GM23338 (cell line): Measurements from ENCODE around the gene DDX23. TPM values are rescaled to one million over a fixed set of nuclear protein-coding genes. Genes with fewer than 3 reads are reported as not detected.
A peak's percentile ranks its signal among the peaks of the same experiment; 100 is the strongest.

Experiments used
- ATAC-seq: fragments of 200-7000 bp; cut with Tn5 transposase; 3 replicates; pipeline ENCODE4 v1.9.1; 2020
- DNase-seq: peaks from one replicate; pipeline ENCODE4 v3.0.0-alpha.2; 2015; ENCODE audit warnings: low spot score
- H2AFZ ChIP-seq: fragments of 200-600 bp; sonication (generic); 2 replicates; pipeline ENCODE4 v1.8.0; 2016; ENCODE audit warnings: antibody characterized with exemption, mild to moderate bottlenecking, moderate library complexity
- H3F3A ChIP-seq: fragments of 200-600 bp; sonication (generic); replicated peaks from 2 replicates; pipeline ENCODE4 v1.8.0; 2017; ENCODE audit warnings: antibody characterized with exemption, mixed run types, low read depth
- H3K27ac ChIP-seq: fragments of 200-600 bp; sonication (generic); 2 replicates; pipeline ENCODE4 v1.6.1; 2016; ENCODE audit warnings: low read depth
- H3K27me3 ChIP-seq: fragments of 200-600 bp; sonication (generic); 2 replicates; pipeline ENCODE4 v1.8.0; 2016; ENCODE audit warnings: mild to moderate bottlenecking, mixed run types, moderate library complexity; ENCODE audit not compliant: insufficient read depth
- H3K36me3 ChIP-seq: fragments of 200-600 bp; sonication (generic); 2 replicates; pipeline ENCODE4 v1.8.0; 2016; ENCODE audit warnings: mild to moderate bottlenecking; ENCODE audit not compliant: insufficient read depth
- H3K4me1 ChIP-seq: fragments of 200-600 bp; sonication (generic); 2 replicates; pipeline ENCODE4 v1.8.0; 2016; ENCODE audit warnings: mild to moderate bottlenecking, moderate library complexity; ENCODE audit not compliant: insufficient read depth
- H3K4me2 ChIP-seq: fragments of 200-600 bp; sonication (generic); 2 replicates; pipeline ENCODE4 v1.7.1; 2017; ENCODE audit warnings: mixed run types
- H3K4me3 ChIP-seq: fragments of 200-600 bp; sonication (generic); 2 replicates; pipeline ENCODE4 v1.6.1; 2016; ENCODE audit warnings: mixed run types
- H3K79me2 ChIP-seq: fragments of 200-600 bp; sonication (generic); replicated peaks from 2 replicates; pipeline ENCODE4 v1.8.0; 2017; ENCODE audit warnings: mild to moderate bottlenecking; ENCODE audit not compliant: insufficient read depth
- H3K9me2 ChIP-seq: fragments of 200-600 bp; sonication (generic); 2 replicates; pipeline ENCODE4 v1.8.0; 2017; ENCODE audit not compliant: insufficient read depth
- H4K20me1 ChIP-seq: fragments of 200-600 bp; sonication (generic); replicated peaks from 2 replicates; pipeline ENCODE4 v1.8.0; 2017; ENCODE audit warnings: mild to moderate bottlenecking; ENCODE audit not compliant: insufficient read depth
- H3K27ac Mint-ChIP-seq: 2 replicates; pipeline ENCODE4 v1.8.0; 2020; ENCODE audit warnings: inconsistent platforms, mild to moderate bottlenecking, moderate library complexity, mixed read lengths
- H3K27me3 Mint-ChIP-seq: 3 replicates; pipeline ENCODE4 v1.8.0; 2022; ENCODE audit warnings: low read depth, mild to moderate bottlenecking, moderate library complexity, mixed read lengths, inconsistent platforms; ENCODE audit not compliant: insufficient read depth, poor library complexity
- H3K36me3 Mint-ChIP-seq: 3 replicates; pipeline ENCODE4 v1.8.0; 2021; ENCODE audit warnings: low read depth, mild to moderate bottlenecking, inconsistent platforms, moderate library complexity, mixed read lengths
- H3K4me1 Mint-ChIP-seq: 3 replicates; pipeline ENCODE4 v1.8.0; 2020; ENCODE audit warnings: mild to moderate bottlenecking, inconsistent platforms, mixed read lengths
- H3K4me3 Mint-ChIP-seq: 3 replicates; pipeline ENCODE4 v1.8.0; 2021; ENCODE audit warnings: moderate library complexity, mild to moderate bottlenecking, inconsistent platforms, mixed read lengths
- H3K9me3 Mint-ChIP-seq: 3 replicates; pipeline ENCODE4 v1.8.0; 2020; ENCODE audit warnings: moderate library complexity, mild to moderate bottlenecking, inconsistent platforms, mixed read lengths
- EZH2 ChIP-seq: fragments of 200-600 bp; sonication (generic); IDR thresholded peaks from one replicate; pipeline ENCODE4 v1.8.0; 2017; ENCODE audit warnings: antibody characterized with exemption, mild to moderate bottlenecking, low read depth; ENCODE audit not compliant: unreplicated experiment
- JUNB ChIP-seq: IDR thresholded peaks from one replicate; pipeline ENCODE4 v1.6.1; 2016; ENCODE audit warnings: antibody characterized with exemption; ENCODE audit not compliant: unreplicated experiment
- NANOG ChIP-seq: IDR thresholded peaks from 2 replicates; pipeline ENCODE4 v1.6.1; 2016; ENCODE audit warnings: antibody characterized with exemption, borderline replicate concordance
- POLR2AphosphoS5 ChIP-seq: IDR thresholded peaks from 2 replicates; pipeline ENCODE4 v1.6.1; 2016; ENCODE audit warnings: antibody characterized with exemption, low read depth
- STAT1 ChIP-seq: IDR thresholded peaks from one replicate; pipeline ENCODE4 v1.6.1; 2016; ENCODE audit warnings: antibody characterized with exemption; ENCODE audit not compliant: unreplicated experiment
- ZNF114 ChIP-seq: fragments of 250-450 bp; sonication (Bioruptor Pico); IDR thresholded peaks from 2 replicates; pipeline ENCODE4 v1.5.0; 2020; ENCODE audit warnings: mild to moderate bottlenecking, moderate library complexity
- ZNF331 ChIP-seq: fragments of 250-450 bp; sonication (Bioruptor Pico); IDR thresholded peaks from 2 replicates; pipeline ENCODE4 v1.5.0; 2020; ENCODE audit warnings: low read depth, mild to moderate bottlenecking, moderate library complexity
- ZNF462 ChIP-seq: fragments of 250-450 bp; sonication (Bioruptor Pico); IDR thresholded peaks from 2 replicates; pipeline ENCODE4 v1.5.0; 2020; ENCODE audit warnings: mild to moderate bottlenecking, moderate library complexity
- polyA plus RNA-seq: library from polyadenylated mRNA; unstranded; fragments of >200 nt; fragmentation: Nextera tagmentation; extraction: Ambion mirVana; gene quantifications from 2 replicates; pipeline ENCODE4 v1.2.1, GENCODE V29; 2016
- total RNA-seq: library from RNA; depleted of rRNA; stranded (reverse); fragments of >200 nt; shearing (Covaris generic); gene quantifications from 2 replicates; pipeline ENCODE4 v1.2.3, GENCODE V29; 2014
- TF ChIP-seq, protein P1 (sequence below): IDR thresholded peaks from 2 replicates; pipeline ENCODE4 v1.6.1; 2016; ENCODE audit warnings: antibody characterized with exemption

The DDX23 gene
- total and polyA plus RNA-seq, 2 experiments from 2014 or later, result 31.7 to 78.5 TPM

DNA sequence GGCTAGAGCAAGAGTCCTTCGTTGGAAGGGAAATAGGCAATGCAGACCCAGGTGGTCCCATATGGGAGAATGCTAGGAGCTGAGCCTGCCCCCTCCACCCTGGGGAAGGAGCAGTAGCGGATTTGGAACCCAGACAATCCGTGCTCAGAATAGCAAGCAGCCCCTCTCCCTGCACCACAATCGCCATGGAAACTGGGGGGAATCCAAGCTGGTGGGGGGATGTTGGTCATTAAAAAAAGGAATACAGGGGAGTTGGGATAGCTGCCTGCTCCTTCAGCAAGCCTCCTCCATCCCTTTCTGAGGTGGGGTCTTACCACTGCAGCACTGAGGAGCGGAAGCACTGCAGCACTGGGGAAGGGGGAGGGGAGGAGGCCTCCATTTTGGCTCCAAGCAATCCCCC lies 10.8 kb upstream of the DDX23 start:
- Mint-ChIP-seq H3K4me3 (peak overlapping the region; percentile 25; the same call in 2 of the 3 replicates), H3K27ac (no peak overlapping the region), H3K36me3 (peaks cover 46% of the 10 kb centered on the region), H3K27me3 (peaks cover 16% of the 10 kb centered on the region), H3K4me1 (peaks cover 32% of the 10 kb centered on the region), H3K9me3 (no peaks in the 10 kb centered on the region)
- 0 out of 2 replicates have a peak, but pooled peaks cover 3% of the 10 kb centered on the region for H3F3A ChIP-seq
- TF ChIP-seq ZNF114 (CRISPR knock-in tag), result no peak
- no peak for TF ChIP-seq STAT1
- TF ChIP-seq NANOG, result no peak
- no peak for TF ChIP-seq ZNF462
- TF ChIP-seq ZNF331 (CRISPR knock-in tag), result no peak
- TF ChIP-seq EZH2, result no peak
- peaks cover 27% of the 10 kb centered on the region for H3K4me1 ChIP-seq
- peaks cover 13% of the 10 kb centered on the region for H3K79me2 ChIP-seq
- H3K36me3 ChIP-seq, result peaks cover 10% of the 10 kb centered on the region
- peaks cover 19% of the 10 kb centered on the region for H4K20me1 ChIP-seq
- no peak for DNase-seq
- no peak overlapping the region for H3K27ac ChIP-seq
- peak overlapping the region; percentile 89; the same call in 1 of the 2 replicates for H3K4me3 ChIP-seq
- H3K27me3 ChIP-seq, result no peaks in the 10 kb centered on the region
- ATAC-seq, result no peak
- no peaks in the 10 kb centered on the region for H3K9me2 ChIP-seq
- H2AFZ ChIP-seq, result no peak overlapping the region
- H3K4me2 ChIP-seq, result peak overlapping the region; percentile 98

GRCh38 chr12:48861111-48861510 lies 9.1 kb upstream of the DDX23 start:
- Histone ChIP-seq H3K36me3 (peaks cover 10% of the 10 kb centered on the region), H3K27ac (no peak overlapping the region), H3K4me3 (no peak overlapping the region), H3K79me2 (peaks cover 13% of the 10 kb centered on the region), H3K4me2 (no peak overlapping the region), H4K20me1 (peaks cover 19% of the 10 kb centered on the region), H3F3A (0 out of 2 replicates have a peak, but pooled peaks cover 3% of the 10 kb centered on the region), H3K9me2 (no peaks in the 10 kb centered on the region), H3K4me1 (peaks cover 23% of the 10 kb centered on the region), H3K27me3 (no peaks in the 10 kb centered on the region), H2AFZ (no peak overlapping the region)
- ATAC-seq, result no peak
- Mint-ChIP-seq H3K36me3 (peaks cover 48% of the 10 kb centered on the region), H3K4me1 (peaks cover 30% of the 10 kb centered on the region), H3K27ac (no peak overlapping the region), H3K4me3 (no peak overlapping the region; the same call in 2 of the 3 replicates), H3K27me3 (peaks cover 15% of the 10 kb centered on the region), H3K9me3 (no peaks in the 10 kb centered on the region)
- DNase-seq, result no peak
- TF ChIP-seq ZNF114 (CRISPR knock-in tag) (no peak), NANOG (no peak), POLR2AphosphoS5 (no peak), JUNB (no peak), ZNF331 (CRISPR knock-in tag) (no peak)
- TF ChIP-seq, protein P1, sequence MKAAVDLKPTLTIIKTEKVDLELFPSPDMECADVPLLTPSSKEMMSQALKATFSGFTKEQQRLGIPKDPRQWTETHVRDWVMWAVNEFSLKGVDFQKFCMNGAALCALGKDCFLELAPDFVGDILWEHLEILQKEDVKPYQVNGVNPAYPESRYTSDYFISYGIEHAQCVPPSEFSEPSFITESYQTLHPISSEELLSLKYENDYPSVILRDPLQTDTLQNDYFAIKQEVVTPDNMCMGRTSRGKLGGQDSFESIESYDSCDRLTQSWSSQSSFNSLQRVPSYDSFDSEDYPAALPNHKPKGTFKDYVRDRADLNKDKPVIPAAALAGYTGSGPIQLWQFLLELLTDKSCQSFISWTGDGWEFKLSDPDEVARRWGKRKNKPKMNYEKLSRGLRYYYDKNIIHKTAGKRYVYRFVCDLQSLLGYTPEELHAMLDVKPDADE, result no peak
